Lower leg skin (tissue), 4 donors: Measurements from ENCODE around the gene MPV17. TPM values are rescaled to one million over a fixed set of nuclear protein-coding genes. Genes with fewer than 3 reads are reported as not detected.
"Not testable (repeated sequence)": the region's sequence is repeated elsewhere in the genome, so short reads cannot be mapped to it uniquely, and the experiment has no call there.

Experiments used
- DNase-seq, 2 donors: peaks; one replicate each; pipeline ENCODE4 v3.0.0-alpha.2; 2019; ENCODE audit warnings: low spot score in 2 of 2
- H3K4me3 ChIP-seq: fragments of 200-600 bp; sonication (generic); 2 replicates; pipeline ENCODE4 v1.5.1; 2017; ENCODE audit warnings: mild to moderate bottlenecking, low read depth; ENCODE audit not compliant: poor library complexity, severe bottlenecking
- POLR2A ChIP-seq, 2 donors: fragments of 450-650 bp; IDR thresholded peaks; one replicate each; pipeline ENCODE4 v1.6.1; 2016 to 2017; ENCODE audit warnings: antibody characterized with exemption in 2 of 2, mild to moderate bottlenecking in 1 of 2, moderate library complexity in 1 of 2
- WGBS, 2 donors: methylation state at CpG; one replicate each; pipeline ENCODE4 v1.1.5; 2018; 5-methylcytosine and 5-hydroxymethylcytosine counted together
- intact Hi-C: fragments of 100-400 bp; cut with DNase I; formaldehyde crosslinking; loops from one replicate; pipeline ENCODE4 v1.15.0; 2023; ENCODE audit warnings: low total_unique reads
- total RNA-seq, 4 donors: library from RNA; depleted of rRNA; stranded (reverse); fragments of >200 nt; gene quantifications; one replicate each; pipeline ENCODE4 v1.1.0, GENCODE V29; 2016
- TF ChIP-seq, protein P1 (sequence below), 3 donors: fragments of 450-650 bp; IDR thresholded peaks; one replicate each; pipeline ENCODE4 v1.5.1; 2016; ENCODE audit warnings: antibody characterized with exemption in 3 of 3, mild to moderate bottlenecking in 3 of 3, moderate library complexity in 2 of 3

The MPV17 gene
- total RNA-seq, 4 donors from 2014 or later: 27.2 to 44.8 (median 37.0) TPM

DNA sequence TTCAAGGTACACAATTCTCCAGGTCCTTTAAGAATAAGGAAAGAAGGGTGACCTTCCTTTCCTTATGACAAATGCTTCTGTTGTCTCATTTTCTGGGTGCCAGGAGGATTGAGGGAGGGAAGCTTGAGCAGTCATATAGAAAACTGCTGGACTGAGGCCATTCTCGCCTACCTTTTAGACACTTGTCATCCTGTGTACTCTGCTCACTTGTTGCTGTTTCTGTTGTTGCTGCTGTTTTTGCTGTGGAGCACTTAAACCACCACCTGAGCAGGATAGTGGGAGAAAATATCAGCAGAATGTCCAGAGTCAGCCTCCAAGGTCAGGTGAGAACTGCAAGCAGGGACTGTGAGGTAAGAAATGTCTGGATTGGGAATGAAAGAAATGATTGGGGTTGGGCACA lies 44.9 kb downstream of the MPV17 start:
- H3K4me3 ChIP-seq: no peak overlapping the region
- DNase-seq: no peak
- intact Hi-C loops: no loop called here
- TF ChIP-seq POLR2A (IDR thresholded peaks at IDR 0.05): no peak
- TF ChIP-seq, protein P1, sequence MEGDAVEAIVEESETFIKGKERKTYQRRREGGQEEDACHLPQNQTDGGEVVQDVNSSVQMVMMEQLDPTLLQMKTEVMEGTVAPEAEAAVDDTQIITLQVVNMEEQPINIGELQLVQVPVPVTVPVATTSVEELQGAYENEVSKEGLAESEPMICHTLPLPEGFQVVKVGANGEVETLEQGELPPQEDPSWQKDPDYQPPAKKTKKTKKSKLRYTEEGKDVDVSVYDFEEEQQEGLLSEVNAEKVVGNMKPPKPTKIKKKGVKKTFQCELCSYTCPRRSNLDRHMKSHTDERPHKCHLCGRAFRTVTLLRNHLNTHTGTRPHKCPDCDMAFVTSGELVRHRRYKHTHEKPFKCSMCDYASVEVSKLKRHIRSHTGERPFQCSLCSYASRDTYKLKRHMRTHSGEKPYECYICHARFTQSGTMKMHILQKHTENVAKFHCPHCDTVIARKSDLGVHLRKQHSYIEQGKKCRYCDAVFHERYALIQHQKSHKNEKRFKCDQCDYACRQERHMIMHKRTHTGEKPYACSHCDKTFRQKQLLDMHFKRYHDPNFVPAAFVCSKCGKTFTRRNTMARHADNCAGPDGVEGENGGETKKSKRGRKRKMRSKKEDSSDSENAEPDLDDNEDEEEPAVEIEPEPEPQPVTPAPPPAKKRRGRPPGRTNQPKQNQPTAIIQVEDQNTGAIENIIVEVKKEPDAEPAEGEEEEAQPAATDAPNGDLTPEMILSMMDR (IDR thresholded peaks at IDR 0.05): no peak
- 76 to 86% methylated on average over 1 of the region's 1 CpG for WGBS, 2 donors

DNA sequence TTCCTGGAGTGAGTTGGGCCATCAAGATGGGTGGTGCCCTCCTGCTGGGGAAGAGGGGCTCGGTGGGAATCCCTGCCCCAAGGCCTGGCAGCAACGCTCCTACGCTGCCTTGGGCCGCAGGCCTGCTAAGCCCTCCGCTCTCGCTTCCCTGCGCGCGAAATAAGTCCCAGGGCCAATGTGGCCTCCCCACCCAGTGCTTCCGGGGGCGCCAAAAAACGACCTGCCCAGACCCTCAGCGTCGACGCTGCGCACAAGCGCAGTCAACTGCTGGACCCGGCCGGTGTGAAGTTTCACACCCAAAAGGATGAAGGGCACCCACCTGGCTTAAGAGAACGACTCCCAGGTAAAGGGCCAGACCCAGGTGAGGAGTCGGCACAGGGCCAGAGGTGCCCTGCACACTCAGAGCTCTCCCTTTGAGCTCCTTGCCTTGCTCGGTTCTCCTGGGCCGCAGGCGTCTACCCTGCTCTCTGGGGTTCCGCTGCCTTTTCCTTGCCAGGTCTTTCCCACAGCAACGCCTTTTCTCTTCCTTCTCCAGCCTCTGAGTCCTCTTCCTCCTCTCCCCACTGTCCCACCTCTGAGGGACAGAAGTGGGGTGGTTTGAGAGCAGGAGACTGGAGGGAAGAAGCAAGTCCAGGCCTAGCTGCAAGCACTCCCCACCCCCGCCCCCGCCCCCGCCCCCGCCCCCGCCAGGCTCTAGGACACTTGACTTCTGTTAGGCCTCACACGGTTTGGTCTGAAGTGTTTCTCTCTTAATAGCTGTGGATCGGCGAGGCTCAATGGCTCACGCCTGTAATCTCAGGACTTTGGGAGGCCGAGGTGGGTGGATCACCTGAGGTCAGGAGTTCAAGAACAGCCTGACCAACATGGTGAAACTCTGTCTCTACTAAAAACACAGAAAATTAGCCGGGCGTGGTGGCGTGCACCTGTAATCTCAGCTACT lies 47.4 kb downstream of the MPV17 start, which contains the start of gene DNAJC5G:
TSS of gene DNAJC5G (plus strand) at position 223 of the 940 bp plus-strand sequence. CDS start 1,296 bp downstream, outside the sequence.
- no peak for DNase-seq
- no peak within 1 kb of the TSS for H3K4me3 ChIP-seq
- WGBS, 2 donors: 80 to 84% methylated on average over 36 to 38 of the region's 39 CpGs
- TF ChIP-seq, protein P1 (IDR thresholded peaks at IDR 0.05): no peak
- TF ChIP-seq POLR2A (IDR thresholded peaks at IDR 0.05): no peak
- intact Hi-C loops: no loop called here

DNA sequence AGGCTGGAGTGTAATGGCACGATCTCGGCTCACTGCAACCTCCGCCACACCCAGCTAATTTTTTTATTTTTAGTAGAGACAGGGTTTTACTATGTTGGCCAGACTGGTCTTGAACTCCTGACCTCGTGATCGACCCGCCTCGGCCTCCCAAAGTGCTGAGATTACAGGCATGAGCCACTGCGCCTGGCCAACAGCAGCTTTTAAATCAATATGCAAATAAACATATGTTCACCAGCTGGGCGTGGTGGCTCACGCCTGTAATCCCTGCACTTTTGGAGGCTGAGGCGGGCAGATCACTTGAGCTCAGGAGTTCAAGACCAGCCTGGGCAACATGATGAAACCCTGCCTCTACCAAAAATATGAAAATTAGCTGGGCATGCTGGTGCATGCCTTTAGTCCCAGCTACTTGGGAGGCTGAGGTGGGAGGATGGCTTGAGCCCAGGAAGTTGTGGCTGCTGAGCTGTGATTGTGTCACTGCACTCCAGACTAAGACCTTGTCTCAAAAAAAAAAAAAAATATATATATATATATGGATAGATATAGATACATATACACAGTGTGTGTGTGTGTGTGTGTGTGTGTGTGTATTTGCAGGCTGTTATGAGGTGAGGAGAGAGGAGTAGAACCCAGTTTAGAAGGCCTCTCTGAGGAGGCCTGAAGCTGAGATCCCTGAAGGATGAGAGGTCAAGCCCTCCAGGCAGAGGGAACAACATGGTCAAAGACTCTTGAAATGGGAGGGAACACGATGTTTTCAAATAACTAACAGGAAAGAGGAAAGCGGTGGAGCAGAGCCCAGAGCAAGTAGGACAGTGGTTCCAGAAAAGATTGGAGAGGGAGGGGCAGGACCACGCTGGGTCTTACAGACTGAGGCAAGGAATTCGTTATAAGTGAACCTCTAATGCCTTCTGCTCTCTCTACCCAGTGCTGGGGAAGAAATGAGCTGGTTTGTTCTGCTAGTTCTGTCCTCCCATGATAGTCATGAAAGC lies 50.1 kb downstream of the MPV17 start:
- 71 to 74% methylated on average over 15 of the region's 15 CpGs for WGBS, 2 donors
- H3K4me3 ChIP-seq, DNase-seq, intact Hi-C loops: not testable (repeated sequence)

DNA sequence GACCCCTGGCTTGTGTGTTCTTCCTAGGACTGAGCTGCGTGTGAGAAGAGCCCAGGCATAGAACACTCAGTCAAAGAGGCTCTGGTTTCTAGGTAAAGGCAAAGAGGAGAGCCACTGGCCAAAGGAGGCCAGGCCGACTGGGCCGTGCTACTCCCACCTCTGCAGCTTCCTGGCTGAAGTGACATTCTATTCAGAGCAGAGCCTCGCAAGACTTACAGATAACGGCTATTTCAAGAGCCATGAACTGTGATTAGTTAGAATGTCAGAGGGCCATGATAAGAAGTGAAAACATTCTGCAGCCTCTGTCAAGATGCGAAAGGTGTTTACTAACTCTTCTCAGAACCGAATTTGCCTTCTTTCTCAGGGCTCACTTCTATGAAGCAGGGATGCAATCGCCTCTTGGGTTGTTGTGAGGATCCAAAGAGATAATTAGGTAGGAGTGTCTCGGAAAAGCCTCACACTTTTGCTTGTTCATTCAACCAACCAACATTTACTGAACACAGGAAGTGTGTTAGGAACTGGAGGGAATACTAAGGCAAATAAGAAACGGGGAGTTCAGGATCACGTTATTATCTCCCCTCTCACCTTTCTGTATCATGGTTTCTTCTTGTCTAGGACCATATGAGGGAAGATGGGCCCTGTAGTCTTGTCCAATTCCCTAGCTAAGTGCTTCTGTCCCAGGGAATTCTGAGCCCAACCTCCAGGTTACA lies 51.1 kb downstream of the MPV17 start:
- TF ChIP-seq, protein P1 (IDR thresholded peaks at IDR 0.05): no peak
- TF ChIP-seq POLR2A (IDR thresholded peaks at IDR 0.05): no peak
- WGBS, 2 donors: 76 to 84% methylated on average over 11 of the region's 11 CpGs
- H3K4me3 ChIP-seq: no peak overlapping the region
- intact Hi-C loops: no loop called here
- no peak for DNase-seq

DNA sequence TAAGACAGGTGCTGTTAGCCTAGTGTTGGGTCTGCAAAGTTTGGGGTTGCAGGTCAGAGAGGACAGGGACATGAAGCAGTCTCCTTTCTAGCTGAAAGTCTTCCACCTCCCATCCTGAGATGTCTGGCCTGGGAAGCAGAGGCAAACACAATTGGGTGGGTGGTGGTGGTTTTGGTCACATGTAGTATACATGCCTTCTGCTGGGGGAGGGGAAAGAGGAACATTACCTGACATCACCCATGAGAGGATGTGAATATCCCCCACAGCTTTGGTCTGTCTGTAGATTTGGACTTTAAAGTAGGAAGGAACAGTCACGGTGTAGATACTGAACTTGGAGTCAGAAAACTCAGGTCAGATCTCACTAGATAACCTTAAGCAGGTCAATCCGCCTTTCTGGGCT lies 52.2 kb downstream of the MPV17 start:
- 78 to 91% methylated on average over 2 of the region's 2 CpGs for WGBS, 2 donors
- H3K4me3 ChIP-seq: no peak overlapping the region
- no peak for DNase-seq
- TF ChIP-seq POLR2A (IDR thresholded peaks at IDR 0.05): no peak
- TF ChIP-seq, protein P1 (IDR thresholded peaks at IDR 0.05): no peak
- intact Hi-C loops: no loop called here
